Endothelial cell of umbilical vein (primary cell): ENCODE results near the gene PARP3. TPM values are rescaled to one million over a fixed set of nuclear protein-coding genes. Genes with fewer than 3 reads are reported as not detected.

ENCODE experiments used
- Bru-seq: library from RNA; stranded (reverse); fragments of 400-500 nt; gene quantifications from one replicate; lab custom pipeline; 2021; lab: Mats Ljungman, UMichigan
- BruChase-seq, 2 experiments: library from RNA; stranded (reverse); fragments of 400-500 nt; gene quantifications; one replicate each; lab custom pipeline; 2021; lab: Mats Ljungman, UMichigan
- BruUV-seq: library from RNA; stranded (reverse); fragments of 400-500 nt; replicated peaks from 2 replicates; lab custom pipeline; 2021; lab: Mats Ljungman, UMichigan
- CTCF ChIA-PET: fragments of 300-600, 350-600 bp; sonication (Branson Sonifier 250); formaldehyde crosslinking; loops from one replicate; lab custom pipeline; 2021; ENCODE audit warnings: antibody characterized with exemption, inconsistent platforms; lab: Charles Lee
- POLR2A ChIA-PET: fragments of 300-600, 350-600 bp; sonication (Branson Sonifier 250); formaldehyde crosslinking; loops from one replicate; lab custom pipeline; 2021; ENCODE audit warnings: antibody characterized with exemption, inconsistent platforms; lab: Charles Lee
- DNase-seq: peaks from one replicate; pipeline ENCODE4 v3.0.0-alpha.2; 2011; ENCODE audit warnings: low read depth, low spot score
- FAIRE-seq: peaks from 2 replicates; lab custom pipeline; 2011; peaks lifted over from hg19 to GRCh38; lab: Jason Lieb, UNC
- H2AFZ ChIP-seq: 2 replicates; pipeline ENCODE4 v1.6.0; 2012; ENCODE audit warnings: low read depth, low read length, control low read depth, inconsistent platforms
- H3K27ac ChIP-seq: 2 replicates; pipeline ENCODE4 v1.5.1; 2011; ENCODE audit warnings: low read depth, mild to moderate bottlenecking, control low read depth, low read length, moderate library complexity; ENCODE audit not compliant: insufficient read depth
- H3K27me3 ChIP-seq, 2 experiments: 2 replicates each; pipeline versions ENCODE4 v1.6.0 to v1.6.1; 2011; ENCODE audit warnings: low read length in 2 of 2, mixed read lengths in 1 of 2; ENCODE audit not compliant: control insufficient read depth in 2 of 2, insufficient read depth in 2 of 2
- H3K36me3 ChIP-seq, 2 experiments: 2 replicates in 1 of 2; 3 replicates in 1 of 2; pipeline ENCODE4 v1.5.1; 2011; ENCODE audit warnings: low read length in 2 of 2, mild to moderate bottlenecking in 1 of 2, moderate library complexity in 1 of 2; ENCODE audit not compliant: control insufficient read depth in 2 of 2, insufficient read depth in 2 of 2; ENCODE audit errors: extremely low read depth in 1 of 2
- H3K4me1 ChIP-seq: 3 replicates; pipeline ENCODE4 v1.5.1; 2011; ENCODE audit warnings: mild to moderate bottlenecking, low read length; ENCODE audit not compliant: control insufficient read depth, insufficient read depth; ENCODE audit errors: extremely low read depth
- H3K4me2 ChIP-seq: 2 replicates; pipeline ENCODE4 v1.6.1; 2011; ENCODE audit warnings: low read length, control low read depth, mixed read lengths; ENCODE audit not compliant: insufficient read depth
- H3K4me3 ChIP-seq, 3 experiments: fragments of 200-600 bp in 1 of 3; sonication (generic), shearing (Covaris generic) in 1 of 3; replicated peaks in 1 of 3; 2 replicates each; pipeline ENCODE4 v1.5.1; 2011 to 2016; ENCODE audit warnings: control low read depth in 3 of 3, low read length in 3 of 3, mild to moderate bottlenecking in 2 of 3, inconsistent platforms in 1 of 3, low read depth in 1 of 3, moderate library complexity in 1 of 3; ENCODE audit not compliant: insufficient read depth in 1 of 3
- H3K79me2 ChIP-seq: 2 replicates; pipeline ENCODE4 v1.6.0; 2012; ENCODE audit warnings: low read length, inconsistent platforms; ENCODE audit not compliant: control insufficient read depth, insufficient read depth
- H3K9ac ChIP-seq: replicated peaks from 2 replicates; pipeline ENCODE3; 2011; ENCODE audit warnings: low read length, control low read depth; ENCODE audit not compliant: insufficient read depth; ENCODE audit errors: extremely low read depth
- H3K9me1 ChIP-seq: replicated peaks from 3 replicates; pipeline ENCODE4 v1.6.0; 2011; ENCODE audit warnings: mild to moderate bottlenecking, low read length; ENCODE audit not compliant: control insufficient read depth, insufficient read depth; ENCODE audit errors: extremely low read depth
- H3K9me3 ChIP-seq: replicated peaks from 2 replicates; pipeline ENCODE4 v1.5.1; 2012; ENCODE audit warnings: low read length, inconsistent platforms; ENCODE audit not compliant: control insufficient read depth, insufficient read depth
- H4K20me1 ChIP-seq: replicated peaks from 2 replicates; pipeline ENCODE3; 2011; ENCODE audit warnings: mild to moderate bottlenecking, low read length; ENCODE audit not compliant: control insufficient read depth, insufficient read depth; ENCODE audit errors: extremely low read depth
- EZH2 ChIP-seq: IDR thresholded peaks from 2 replicates; pipeline ENCODE4 v1.6.1; 2012; ENCODE audit warnings: borderline replicate concordance, low read depth, mild to moderate bottlenecking, moderate library complexity, low read length, inconsistent platforms; ENCODE audit not compliant: severe bottlenecking
- FOS ChIP-seq: IDR thresholded peaks from 2 replicates; pipeline ENCODE4 v1.6.1; 2011; ENCODE audit warnings: mild to moderate bottlenecking, low read length, moderate library complexity, borderline replicate concordance; ENCODE audit not compliant: insufficient read depth
- GATA2 ChIP-seq: IDR thresholded peaks from 2 replicates; pipeline ENCODE4 v1.7.0; 2011; ENCODE audit warnings: low read depth, mild to moderate bottlenecking, moderate library complexity, mixed read lengths, low read length; ENCODE audit not compliant: insufficient read length, insufficient read depth
- JUN ChIP-seq: IDR thresholded peaks from 2 replicates; pipeline ENCODE4 v1.6.1; 2011; ENCODE audit warnings: borderline replicate concordance, low read depth; ENCODE audit not compliant: insufficient read length, insufficient read depth
- MAX ChIP-seq: IDR thresholded peaks from 2 replicates; pipeline ENCODE4 v1.6.1; 2011; ENCODE audit not compliant: insufficient read depth, insufficient read length
- MYC ChIP-seq: IDR thresholded peaks from one replicate; pipeline ENCODE4 v1.6.1; 2011; ENCODE audit warnings: mild to moderate bottlenecking, low read depth, low read length
- POLR2A ChIP-seq: IDR thresholded peaks from 2 replicates; pipeline ENCODE4 v1.6.1; 2012; ENCODE audit warnings: low read depth, mild to moderate bottlenecking, control low read depth, low read length
- POLR2AphosphoS5 ChIP-seq: IDR thresholded peaks from 2 replicates; pipeline ENCODE4 v1.6.1; 2012; ENCODE audit warnings: low read depth, mild to moderate bottlenecking, control low read depth, low read length, moderate library complexity; ENCODE audit not compliant: insufficient read depth
- dilution Hi-C: fragments of 300-500 bp; cut with MboI; formaldehyde crosslinking; loops from one replicate; pipeline ENCODE4 v1.15.0; 2019; ENCODE audit warnings: low sequenced_read_pairs; ENCODE audit not compliant: extremely low pct_ligation_motif_present
- intact Hi-C: fragments of 100-400 bp; cut with micrococcal nuclease; formaldehyde crosslinking; loops from one replicate; pipeline ENCODE4 v1.10.0; 2022
- long read RNA-seq: library from polyadenylated mRNA; stranded (forward); transcript quantifications from one replicate; pipeline ENCODE4 v2.0.0, GENCODE V29; 2021
- polyA minus RNA-seq, 3 experiments: library from RNA; depleted of rRNA, polyadenylated mRNA; stranded (reverse); fragments of >200 nt; gene quantifications; 1 replicate in 1 of 3; 2 replicates in 2 of 3; pipeline ENCODE4 v1.2.3, GENCODE V29; 2011
- polyA plus RNA-seq, 4 experiments: library from polyadenylated mRNA; depleted of rRNA in 3 of 4; stranded (reverse) in 3 of 4; unstranded in 1 of 4; fragments of >200 nt; gene quantifications; 2 replicates each; pipeline versions ENCODE4 v1.2.1 to v1.2.3, GENCODE V29; 2011 to 2012; ENCODE audit warnings: missing spikeins in 1 of 4
- total RNA-seq: library from RNA; stranded (reverse); gene quantifications from 2 replicates; pipeline ENCODE4 v1.2.3, GENCODE V29; 2021
- TF ChIP-seq, protein P1 (sequence below), 2 donors: IDR thresholded peaks; 1 replicate in 1 of 2; 2 replicates in 1 of 2; pipeline ENCODE4 v1.5.1; 2011; ENCODE audit warnings: low read length in 2 of 2, mild to moderate bottlenecking in 2 of 2, moderate library complexity in 2 of 2, control low read depth in 1 of 2, inconsistent platforms in 1 of 2, low read depth in 1 of 2; ENCODE audit not compliant: insufficient read depth in 1 of 2; ENCODE audit errors: extremely low read depth in 1 of 2

Gene PARP3
- 10.0 and 11.0 TPM in 2 replicates for total RNA-seq
- 13.3 and 13.8 TPM in 2 replicates for polyA plus RNA-seq
- 8.7 and 11.1 TPM in 2 replicates for polyA plus RNA-seq (2011; cell fraction: cytosol; rRNA removed)
- 39.9 and 46.2 TPM in 2 replicates for polyA plus RNA-seq (2011; cell fraction: nucleus; rRNA removed)
- 10.4 and 16.4 TPM in 2 replicates for polyA plus RNA-seq (2012)
- 6.8 TPM in 2 replicates for polyA minus RNA-seq
- polyA minus RNA-seq (2011; cell fraction: cytosol; rRNA and poly(A)+ RNA removed) = 7.9 TPM
- 5.1 and 7.6 TPM in 2 replicates for polyA minus RNA-seq (2011; cell fraction: nucleus; rRNA and poly(A)+ RNA removed)
- percentile 35 among the genes with signal in this experiment for Bru-seq, nascent RNA
- BruChase-seq, experiment 1, labeled RNA remaining after a 6-hour chase = percentile 35 among the genes with signal in this experiment
- BruChase-seq, experiment 2, labeled RNA remaining after a 2-hour chase = percentile 34 among the genes with signal in this experiment
- long read RNA-seq, partial matches to known transcripts = 7 of 21 reads
- long read RNA-seq, other reads (novel, unspliced or antisense) = 8 of 21 reads

GRCh38 chr3:51941798-51942602 is at the start of gene PARP3, which contains the start of gene RRP9:
Gene PARP3, plus strand, starts transcription at chr3:51942363. Its CDS starts 993 bp downstream, at chr3:51943356.
Gene RRP9, minus strand, starts transcription at chr3:51941904. Its CDS starts 37 bp downstream, at chr3:51941867.
- FAIRE-seq = peak; percentile 100
- intact Hi-C loops = loop anchor here (1.0 to 10.0 kb wide), 10 partner anchors 14 to 557 kb away; partner anchors contain the start of genes ABHD14B, ACY1, DCAF1 and MANF
- Histone ChIP-seq H3K4me3 (peak within 1 kb of the TSS; percentile 66 to 81 (median 79)), H3K36me3 (peaks cover 0 to 12% of the 10 kb centered on the region in 2 experiments), H3K27me3 (no peaks in the 10 kb centered on the region), H2AFZ (peak within 1 kb of the TSS; percentile 89), H3K9ac (peak within 1 kb of the TSS; percentile 78), H3K4me2 (peak within 1 kb of the TSS; percentile 91), H3K79me2 (peaks cover 16% of the 10 kb centered on the region), H3K9me1 (no peaks in the 10 kb centered on the region), H3K4me1 (peaks cover 21% of the 10 kb centered on the region), H4K20me1 (no peaks in the 10 kb centered on the region), H3K27ac (peak within 1 kb of the TSS; percentile 80), H3K9me3 (no peaks in the 10 kb centered on the region)
- DNase-seq = peak; percentile 100
- dilution Hi-C loops = no loop called here
- peak; percentile 43 for TF ChIP-seq POLR2AphosphoS5
- peak; percentile 92 for TF ChIP-seq MAX
- TF ChIP-seq FOS = no peak
- TF ChIP-seq JUN = no peak
- peak; percentile 47 for TF ChIP-seq MYC
- peak; percentile 73 for TF ChIP-seq POLR2A
- TF ChIP-seq, protein P1, sequence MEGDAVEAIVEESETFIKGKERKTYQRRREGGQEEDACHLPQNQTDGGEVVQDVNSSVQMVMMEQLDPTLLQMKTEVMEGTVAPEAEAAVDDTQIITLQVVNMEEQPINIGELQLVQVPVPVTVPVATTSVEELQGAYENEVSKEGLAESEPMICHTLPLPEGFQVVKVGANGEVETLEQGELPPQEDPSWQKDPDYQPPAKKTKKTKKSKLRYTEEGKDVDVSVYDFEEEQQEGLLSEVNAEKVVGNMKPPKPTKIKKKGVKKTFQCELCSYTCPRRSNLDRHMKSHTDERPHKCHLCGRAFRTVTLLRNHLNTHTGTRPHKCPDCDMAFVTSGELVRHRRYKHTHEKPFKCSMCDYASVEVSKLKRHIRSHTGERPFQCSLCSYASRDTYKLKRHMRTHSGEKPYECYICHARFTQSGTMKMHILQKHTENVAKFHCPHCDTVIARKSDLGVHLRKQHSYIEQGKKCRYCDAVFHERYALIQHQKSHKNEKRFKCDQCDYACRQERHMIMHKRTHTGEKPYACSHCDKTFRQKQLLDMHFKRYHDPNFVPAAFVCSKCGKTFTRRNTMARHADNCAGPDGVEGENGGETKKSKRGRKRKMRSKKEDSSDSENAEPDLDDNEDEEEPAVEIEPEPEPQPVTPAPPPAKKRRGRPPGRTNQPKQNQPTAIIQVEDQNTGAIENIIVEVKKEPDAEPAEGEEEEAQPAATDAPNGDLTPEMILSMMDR (IDR thresholded peaks at IDR 0.05; ENCODE audit: extremely low read depth in 1 of 2, insufficient read depth in 1 of 2, low read depth in 1 of 2, low read length in 2 of 2) = peak; percentile 100
- TF ChIP-seq GATA2 = no peak
- no peak for TF ChIP-seq EZH2
- BruUV-seq = no TSS peak
- CTCF ChIA-PET = interaction anchor here (0.6 to 2.8 kb wide), 17 partner anchors 9 to 552 kb away, joined by 3 to 46 read pairs (median 3); partner anchors contain the start of genes ABHD14A, ABHD14B, ACY1 and DUSP7
- POLR2A ChIA-PET = interaction anchor here (0.9 to 2.1 kb wide), 3 partner anchors 11 to 54 kb away, joined by 3 to 4 read pairs (median 4); partner anchors contain the start of genes ABHD14B and RPL29
